HK-2 (cell line): Measurements from ENCODE around the gene DPP7.

Experiments
- DNase-seq: peaks from one replicate; pipeline ENCODE4 v3.0.0-alpha.2; 2018; ENCODE audit not compliant: unreplicated experiment

Gene DPP7

GRCh38 chr9:137114613-137115393, at the start of gene DPP7:
DPP7 (minus strand) TSS chr9:137114733; CDS start chr9:137114713, 20 bp downstream.
- peak; percentile 68 for DNase-seq

DNA sequence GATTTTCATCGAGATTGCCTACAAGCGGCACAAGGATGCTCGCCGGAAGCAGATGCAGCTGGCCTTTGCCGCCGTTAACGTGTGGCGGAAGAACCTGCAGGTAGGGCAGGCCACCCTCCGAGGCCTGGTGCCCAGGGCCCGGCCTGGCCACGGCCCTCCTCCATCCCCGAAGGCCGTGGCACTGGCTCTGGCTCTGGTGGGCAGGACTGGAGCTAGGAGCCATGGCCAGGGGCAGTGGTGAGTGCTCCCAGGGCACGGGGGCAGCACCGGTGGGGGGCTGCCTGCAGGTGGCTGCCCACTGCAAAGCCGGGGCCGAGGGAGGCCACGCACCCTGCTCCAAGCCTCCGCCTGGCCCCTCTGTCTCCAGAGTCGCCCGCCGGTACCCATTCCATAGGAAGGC, 49.3 kb upstream of the DPP7 start:
- DNase-seq, result no peak

DNA sequence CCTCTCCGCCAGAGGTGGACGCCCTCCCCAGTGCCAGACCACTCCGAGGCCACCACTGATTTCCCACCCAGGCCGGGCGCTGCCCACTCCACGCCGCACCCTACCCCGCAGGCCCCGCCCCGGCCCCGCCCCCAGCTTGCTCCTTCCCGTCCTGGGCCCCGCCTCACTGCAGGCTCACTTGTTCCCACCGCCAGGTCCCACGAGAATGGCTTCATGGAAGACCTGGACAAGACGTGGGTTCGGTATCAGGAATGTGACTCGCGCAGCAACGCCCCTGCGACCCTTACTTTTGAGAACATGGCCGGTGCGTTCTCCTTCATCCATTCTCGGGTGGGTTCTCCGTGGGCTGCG, 48.8 kb upstream of the DPP7 start:
- DNase-seq, result peak; percentile 24

- peak; percentile 49 for DNase-seq
Measured at GRCh38 chr9:137162505-137163364, 48.2 kb upstream of the DPP7 start.

DNA sequence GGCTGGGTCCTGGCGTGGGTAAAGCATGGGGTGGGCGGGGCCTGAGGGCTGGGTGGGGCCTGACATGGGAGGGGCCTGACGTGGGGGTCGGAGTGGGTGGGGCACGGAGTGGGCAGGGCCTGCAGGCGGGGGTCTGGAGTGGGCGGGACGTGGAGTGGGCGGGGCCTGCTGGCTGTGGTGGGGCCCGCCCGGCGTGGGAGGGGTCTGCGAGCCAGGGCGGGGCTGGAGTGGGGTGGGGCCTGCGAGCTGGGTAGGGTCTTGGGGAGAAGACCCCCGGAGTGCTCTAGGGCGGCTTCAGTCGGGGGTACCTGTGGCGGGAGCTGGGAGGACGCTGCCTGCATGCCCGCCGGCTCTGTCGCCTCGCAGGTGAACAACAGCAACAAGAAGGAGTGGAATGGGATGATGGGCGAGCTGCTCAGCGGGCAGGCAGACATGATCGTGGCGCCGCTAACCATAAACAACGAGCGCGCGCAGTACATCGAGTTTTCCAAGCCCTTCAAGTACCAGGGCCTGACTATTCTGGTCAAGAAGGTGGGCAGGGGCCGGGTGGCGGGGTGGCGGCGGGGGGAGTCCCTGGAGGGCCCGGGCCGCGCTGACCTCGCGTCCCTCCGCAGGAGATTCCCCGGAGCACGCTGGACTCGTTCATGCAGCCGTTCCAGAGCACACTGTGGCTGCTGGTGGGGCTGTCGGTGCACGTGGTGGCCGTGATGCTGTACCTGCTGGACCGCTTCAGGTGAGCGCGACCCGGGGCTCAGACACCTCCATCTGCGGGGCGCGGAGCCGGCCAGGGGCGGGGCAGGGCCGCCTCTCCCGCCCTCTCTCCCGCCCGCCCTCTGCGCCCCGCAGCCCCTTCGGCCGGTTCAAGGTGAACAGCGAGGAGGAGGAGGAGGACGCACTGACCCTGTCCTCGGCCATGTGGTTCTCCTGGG, 47.3 kb upstream of the DPP7 start:
- no peak for DNase-seq

DNA sequence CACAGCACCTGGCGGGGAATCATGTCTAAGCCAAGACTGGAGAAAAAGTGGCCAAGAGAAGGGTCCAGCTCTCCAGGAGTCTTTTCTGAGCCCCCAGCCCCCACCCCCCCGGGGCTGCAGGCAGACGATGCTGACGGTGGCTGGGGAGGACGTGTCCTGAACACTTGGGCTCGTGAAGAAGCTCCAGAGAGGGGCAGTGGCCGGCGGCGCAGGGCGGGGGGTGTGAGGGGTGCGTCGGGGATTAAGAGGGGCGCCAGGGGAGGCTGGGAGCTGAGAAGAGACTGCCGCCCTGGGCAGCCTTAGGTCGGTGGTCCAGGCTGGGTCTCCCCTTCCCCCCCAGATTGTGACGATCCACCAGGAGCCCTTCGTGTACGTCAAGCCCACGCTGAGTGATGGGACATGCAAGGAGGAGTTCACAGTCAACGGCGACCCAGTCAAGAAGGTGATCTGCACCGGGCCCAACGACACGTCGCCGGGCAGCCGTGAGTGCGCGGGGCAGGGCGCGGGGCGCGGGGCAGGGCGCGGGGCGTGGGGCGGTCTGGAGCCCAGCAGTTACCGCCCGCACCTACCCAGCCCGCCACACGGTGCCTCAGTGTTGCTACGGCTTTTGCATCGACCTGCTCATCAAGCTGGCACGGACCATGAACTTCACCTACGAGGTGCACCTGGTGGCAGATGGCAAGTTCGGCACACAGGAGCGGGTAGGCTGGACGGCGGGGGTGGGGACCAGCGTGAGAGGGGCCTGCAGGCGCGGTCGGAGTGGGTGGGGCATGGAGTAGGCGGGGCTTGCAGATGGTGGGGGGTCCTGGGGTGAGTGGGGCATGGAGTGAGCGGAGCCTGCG, 46.4 kb upstream of the DPP7 start:
- DNase-seq, result no peak

DNA sequence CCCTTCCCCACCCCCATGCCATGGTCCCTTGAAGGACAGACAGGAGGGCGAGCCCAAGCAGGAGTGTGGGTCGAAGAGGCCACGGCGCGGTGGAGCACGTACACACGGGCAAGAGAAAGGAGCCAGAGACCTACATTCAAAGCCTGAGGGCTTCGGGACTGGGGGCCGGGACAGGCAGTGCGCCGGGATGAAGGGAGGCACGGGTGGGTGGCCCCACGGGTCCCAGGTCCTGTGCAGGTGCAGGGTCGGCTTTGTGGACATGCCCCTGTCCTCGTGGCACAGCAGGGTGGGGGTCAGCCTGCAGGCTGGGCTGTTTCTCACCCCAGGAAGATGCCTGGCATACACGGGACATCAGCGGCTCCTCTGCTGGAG, 45.5 kb upstream of the DPP7 start:
- DNase-seq, result no peak

DNA sequence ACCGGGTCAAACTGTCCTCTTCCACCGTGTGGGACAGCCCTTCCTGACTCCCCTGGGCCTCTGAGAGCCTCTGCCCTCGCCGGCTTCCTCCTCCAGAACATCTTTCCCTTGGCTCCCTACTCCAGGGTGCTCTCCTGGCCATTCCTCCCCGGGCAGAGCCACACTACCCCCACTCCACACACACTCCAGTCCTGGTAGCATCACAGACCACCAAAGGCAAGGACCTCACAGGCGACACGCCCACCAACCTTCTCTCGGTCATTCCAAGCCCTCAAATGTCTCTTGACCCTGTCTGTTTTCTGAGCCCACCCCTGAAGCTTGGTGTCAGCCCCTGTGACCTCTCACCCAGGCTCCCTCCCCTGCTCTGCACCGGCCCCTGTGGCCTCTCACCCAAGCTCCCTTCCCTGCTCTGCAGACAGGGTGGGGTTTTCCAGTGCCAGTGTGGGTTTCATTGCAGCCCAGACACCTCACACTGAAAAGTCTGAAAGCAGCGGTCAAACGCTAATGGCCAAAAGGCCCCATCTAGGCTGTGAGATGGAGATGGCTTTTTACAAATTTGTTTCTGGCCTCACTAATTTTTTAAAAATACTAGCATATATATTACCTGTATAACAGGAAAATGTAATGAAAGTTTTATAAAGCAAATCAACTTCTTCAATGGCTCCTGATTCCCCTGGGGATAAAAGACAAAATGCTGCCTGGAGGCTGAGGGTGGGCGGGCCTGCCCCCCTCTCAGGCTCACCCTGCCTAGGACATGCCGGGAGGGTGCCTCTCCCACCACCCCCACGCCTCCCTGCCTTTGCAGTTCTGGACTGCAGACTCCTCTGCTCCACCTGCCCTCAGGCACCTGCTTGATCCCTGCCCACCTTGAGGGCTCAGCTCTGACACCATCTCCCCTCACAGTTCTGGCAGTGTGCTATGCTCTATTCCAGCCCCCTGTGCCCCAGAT, 44.8 kb upstream of the DPP7 start:
- DNase-seq, result no peak

DNA sequence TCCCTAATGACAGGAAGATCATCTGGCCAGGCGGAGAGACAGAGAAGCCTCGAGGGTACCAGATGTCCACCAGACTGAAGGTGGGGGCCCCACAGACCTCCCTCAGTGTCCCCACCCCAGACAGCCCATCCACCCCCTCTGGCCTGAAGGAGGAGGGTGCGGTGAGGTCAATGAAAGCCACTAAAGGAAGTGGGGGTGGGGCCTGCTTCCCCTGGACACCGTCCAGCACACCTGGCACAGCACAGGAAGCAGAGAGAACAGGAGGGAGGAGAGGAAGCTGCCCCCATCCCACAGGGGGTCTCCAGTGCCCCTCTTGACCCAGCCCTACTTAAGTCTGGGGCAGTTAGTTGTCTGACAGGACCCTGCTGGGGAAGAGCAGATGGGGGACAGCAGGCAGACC, 44.1 kb upstream of the DPP7 start:
- DNase-seq, result no peak

GRCh38 chr9:137157618-137158415, 43.3 kb upstream of the DPP7 start:
- no peak for DNase-seq

- DNase-seq, result peak; percentile 37
Measured at GRCh38 chr9:137156567-137157375, 42.2 kb upstream of the DPP7 start.

GRCh38 chr9:137152844-137153405, 38.4 kb upstream of the DPP7 start:
- no peak for DNase-seq

- DNase-seq, result peak; percentile 43
Measured at GRCh38 chr9:137150617-137151457, 36.3 kb upstream of the DPP7 start.

- DNase-seq, result no peak
Measured at GRCh38 chr9:137149942-137150616, 35.5 kb upstream of the DPP7 start.

DNA sequence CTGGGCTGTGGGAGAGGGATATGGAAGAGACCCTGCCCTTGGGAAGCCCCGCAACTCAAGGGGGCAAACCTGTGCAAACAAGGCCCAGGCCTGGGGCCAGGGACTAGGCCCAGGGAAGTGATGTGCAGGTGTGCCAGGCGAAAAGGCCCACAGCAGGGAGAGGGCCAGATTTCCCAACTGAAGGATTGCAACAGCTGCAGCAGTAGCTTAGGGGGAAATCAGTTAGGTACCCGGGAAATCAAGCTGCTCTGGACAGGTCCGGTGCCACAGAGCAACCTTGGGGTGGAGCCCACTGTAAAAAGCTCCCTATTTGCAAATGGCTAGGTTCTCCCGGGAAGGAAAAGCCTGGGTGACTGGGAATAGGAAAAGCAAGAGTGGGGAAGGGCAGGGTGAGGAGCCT, 34.8 kb upstream of the DPP7 start:
- DNase-seq, result no peak

DNA sequence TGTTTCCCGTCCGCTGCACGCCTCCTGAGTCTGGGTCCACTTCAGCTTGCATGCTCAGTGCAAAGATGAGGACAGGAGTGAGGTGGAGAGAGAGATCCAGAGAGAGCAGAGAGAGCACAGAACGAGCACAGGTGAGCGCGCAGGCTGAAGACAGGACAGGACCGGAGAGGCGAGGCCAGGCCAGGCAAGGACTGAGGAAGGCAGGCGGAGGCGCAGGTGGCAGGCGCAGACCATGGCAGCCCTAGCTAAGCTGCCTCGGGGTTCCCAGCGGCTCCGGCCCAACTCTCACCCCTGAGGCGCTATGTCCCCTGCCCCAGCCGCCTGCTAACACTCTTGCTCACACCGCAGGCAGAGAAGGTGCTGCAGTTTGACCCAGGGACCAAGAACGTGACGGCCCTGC, 34.1 kb upstream of the DPP7 start:
- DNase-seq, result no peak
